ENCODE results near the gene ADISSP.

ADISSP gene

GRCh38 chr20:3767427-3768341 is at the start of gene ADISSP:
ADISSP (minus strand) TSS chr20:3767753; CDS start chr20:3760100, 7,653 bp downstream.
- peak; percentile 88 to 95 for DNase-seq (ENCODE audit: extremely low read depth in 1 of 2, low read depth in 1 of 2)

DNA sequence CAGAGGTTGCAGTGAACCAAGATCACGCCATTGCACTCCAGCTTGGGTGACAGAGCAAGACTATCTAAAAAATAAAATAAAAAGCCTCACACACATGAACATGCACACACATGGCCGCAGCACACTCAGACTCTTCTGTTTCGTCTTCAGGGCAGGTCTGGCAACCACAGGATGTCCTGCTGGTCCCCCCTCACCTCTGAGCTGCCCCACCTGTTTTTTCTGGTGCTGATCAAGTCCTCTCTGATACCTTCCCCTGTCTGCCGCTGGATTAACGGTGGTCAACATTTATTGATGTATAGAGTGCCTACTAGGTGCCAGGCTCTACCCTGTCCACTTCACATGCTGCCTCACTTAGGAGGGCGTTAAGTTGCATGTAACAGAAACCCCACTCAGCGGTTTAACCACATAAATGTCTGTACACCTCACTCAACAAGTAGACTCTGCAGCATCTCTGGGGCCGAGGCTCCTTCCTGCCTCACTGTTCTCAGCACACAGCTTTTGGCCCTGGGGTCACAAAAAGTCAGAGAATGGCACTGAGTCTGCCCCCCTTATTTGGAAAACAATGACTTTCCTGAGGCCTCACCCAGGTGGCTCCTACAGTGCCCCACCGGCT is 48.3 kb upstream of the ADISSP start:
- DNase-seq (ENCODE audit: extremely low read depth in 1 of 2, low read depth in 1 of 2): no peak

- no peak for DNase-seq (ENCODE audit: extremely low read depth in 1 of 2, low read depth in 1 of 2)
Measured at GRCh38 chr20:3814928-3815495, 47.5 kb upstream of the ADISSP start.

GRCh38 chr20:3813848-3814581 is 46.5 kb upstream of the ADISSP start:
- DNase-seq (ENCODE audit: extremely low read depth in 1 of 2, low read depth in 1 of 2): no peak

GRCh38 chr20:3812975-3813847 is 45.7 kb upstream of the ADISSP start:
- no peak for DNase-seq (ENCODE audit: extremely low read depth in 1 of 2, low read depth in 1 of 2)

DNA sequence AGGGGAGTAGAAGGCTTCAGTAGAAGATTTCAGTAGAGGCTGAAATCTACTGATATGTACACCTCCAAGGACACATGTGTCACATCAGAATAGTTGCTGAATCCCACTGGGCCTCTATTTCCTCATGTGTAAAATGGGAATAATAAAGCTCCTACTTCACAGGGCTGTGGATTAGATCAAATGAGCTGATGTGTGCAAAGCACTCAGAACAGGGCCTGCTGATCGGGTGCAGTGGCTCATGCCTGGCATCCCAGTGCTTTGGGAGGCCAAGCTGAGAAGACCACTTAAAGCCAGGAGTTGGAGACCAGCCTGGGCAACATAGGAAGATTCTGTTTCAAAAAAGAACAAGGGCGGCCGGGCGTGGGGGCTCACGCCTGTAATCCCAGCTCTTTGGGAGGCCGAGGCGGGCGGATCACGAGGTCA is 44.7 kb upstream of the ADISSP start:
- no peak for DNase-seq (ENCODE audit: extremely low read depth in 1 of 2, low read depth in 1 of 2)

- DNase-seq (ENCODE audit: extremely low read depth in 1 of 2, low read depth in 1 of 2): peak; percentile 84 to 88
Measured at GRCh38 chr20:3811467-3812258, 44.1 kb upstream of the ADISSP start.

DNA sequence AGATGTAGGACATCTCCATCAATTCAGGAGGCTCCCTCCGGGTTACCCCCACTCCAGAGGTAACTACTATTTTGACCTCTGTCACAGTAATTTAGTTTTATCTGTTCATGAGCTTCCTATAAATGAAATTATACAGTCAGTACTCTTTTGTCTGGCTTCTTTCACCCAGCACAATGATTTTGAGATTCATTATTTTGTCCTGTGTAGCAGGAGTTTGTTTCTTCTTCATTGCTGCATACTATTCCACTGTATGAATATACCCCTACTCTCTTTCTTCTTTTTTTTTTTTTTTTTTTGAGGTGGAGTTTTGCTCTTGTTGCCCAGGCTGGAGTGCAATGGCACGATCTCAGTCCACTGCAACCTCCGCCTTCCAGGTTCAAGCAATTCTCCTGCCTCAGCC is 41.0 kb upstream of the ADISSP start:
- no peak for DNase-seq (ENCODE audit: extremely low read depth in 1 of 2, low read depth in 1 of 2)

DNA sequence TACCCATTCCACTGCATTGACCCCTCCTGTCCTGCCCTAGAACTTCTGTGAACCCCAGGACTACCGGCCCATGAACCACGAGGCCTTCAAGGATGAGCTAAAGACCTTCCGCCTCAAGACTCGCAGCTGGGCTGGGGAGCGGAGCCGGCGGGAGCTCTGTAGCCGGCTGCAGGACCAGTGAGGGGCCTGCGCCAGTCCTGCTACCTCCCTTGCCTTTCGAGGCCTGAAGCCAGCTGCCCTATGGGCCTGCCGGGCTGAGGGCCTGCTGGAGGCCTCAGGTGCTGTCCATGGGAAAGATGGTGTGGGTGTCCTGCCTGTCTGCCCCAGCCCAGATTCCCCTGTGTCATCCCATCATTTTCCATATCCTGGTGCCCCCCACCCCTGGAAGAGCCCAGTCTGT is 37.2 kb upstream of the ADISSP start:
- DNase-seq (ENCODE audit: extremely low read depth in 1 of 2, low read depth in 1 of 2): no peak

- DNase-seq (ENCODE audit: extremely low read depth in 1 of 2, low read depth in 1 of 2): no peak
Measured at GRCh38 chr20:3804254-3804751, 36.8 kb upstream of the ADISSP start.

GRCh38 chr20:3803854-3804253 is 36.3 kb upstream of the ADISSP start:
- no peak for DNase-seq (ENCODE audit: extremely low read depth in 1 of 2, low read depth in 1 of 2)

- DNase-seq (ENCODE audit: extremely low read depth in 1 of 2, low read depth in 1 of 2): no peak
Measured at GRCh38 chr20:3803289-3803688, 35.7 kb upstream of the ADISSP start.

DNA sequence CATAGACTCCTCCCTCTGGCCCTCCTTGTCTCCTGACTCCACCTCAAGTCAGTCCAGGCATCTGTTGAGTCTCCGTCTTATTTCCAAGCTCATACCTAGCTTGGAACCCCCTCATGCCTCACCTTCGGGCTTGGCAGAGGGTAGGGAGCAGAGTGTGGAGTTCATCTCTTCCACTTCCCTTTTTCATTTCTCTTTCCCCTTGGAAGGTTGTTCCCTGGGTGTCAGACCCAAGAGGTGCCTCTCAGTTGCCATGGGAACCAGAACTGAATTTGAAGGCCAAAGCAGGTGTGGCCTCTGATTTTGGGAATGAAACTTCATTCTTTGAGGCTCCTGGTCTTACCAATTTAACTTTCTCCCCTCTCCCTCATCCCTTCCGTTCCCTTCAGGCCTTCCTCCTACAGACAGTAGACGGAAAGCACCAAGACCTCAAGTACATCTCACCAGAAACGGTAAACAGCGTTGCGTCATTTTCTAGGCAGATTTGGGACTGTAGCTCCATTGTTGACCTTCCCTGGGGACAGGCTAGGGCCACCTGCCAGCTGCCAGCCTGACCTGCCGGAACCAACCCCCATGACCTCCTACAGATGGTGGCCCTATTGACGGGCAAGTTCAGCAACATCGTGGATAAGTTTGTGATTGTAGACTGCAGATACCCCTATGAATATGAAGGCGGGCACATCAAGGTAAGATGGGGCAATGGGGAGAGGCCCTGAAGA is 35.1 kb upstream of the ADISSP start:
- DNase-seq (ENCODE audit: extremely low read depth in 1 of 2, low read depth in 1 of 2): no peak

DNA sequence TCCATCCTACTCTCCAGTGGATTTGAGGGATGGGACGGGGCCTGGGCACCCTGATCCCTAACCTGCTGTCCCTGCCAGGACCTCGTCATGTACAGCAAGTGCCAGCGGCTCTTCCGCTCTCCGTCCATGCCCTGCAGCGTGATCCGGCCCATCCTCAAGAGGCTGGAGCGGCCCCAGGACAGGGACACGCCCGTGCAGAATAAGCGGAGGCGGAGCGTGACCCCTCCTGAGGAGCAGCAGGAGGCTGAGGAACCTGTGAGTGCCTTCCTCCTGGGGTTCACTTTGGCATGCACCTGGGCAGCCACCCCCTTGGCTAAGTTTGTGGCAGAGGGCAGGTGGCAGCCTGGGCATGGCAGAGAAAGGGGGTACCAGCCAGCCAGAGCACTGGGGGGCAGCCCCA is 34.3 kb upstream of the ADISSP start:
- DNase-seq (ENCODE audit: extremely low read depth in 1 of 2, low read depth in 1 of 2): no peak

GRCh38 chr20:3801299-3801698 is 33.7 kb upstream of the ADISSP start:
- DNase-seq (ENCODE audit: extremely low read depth in 1 of 2, low read depth in 1 of 2): no peak

- DNase-seq (ENCODE audit: extremely low read depth in 1 of 2, low read depth in 1 of 2): no peak
Measured at GRCh38 chr20:3800878-3801260, 33.3 kb upstream of the ADISSP start.

GRCh38 chr20:3800256-3800877 is 32.8 kb upstream of the ADISSP start:
- no peak for DNase-seq (ENCODE audit: extremely low read depth in 1 of 2, low read depth in 1 of 2)

DNA sequence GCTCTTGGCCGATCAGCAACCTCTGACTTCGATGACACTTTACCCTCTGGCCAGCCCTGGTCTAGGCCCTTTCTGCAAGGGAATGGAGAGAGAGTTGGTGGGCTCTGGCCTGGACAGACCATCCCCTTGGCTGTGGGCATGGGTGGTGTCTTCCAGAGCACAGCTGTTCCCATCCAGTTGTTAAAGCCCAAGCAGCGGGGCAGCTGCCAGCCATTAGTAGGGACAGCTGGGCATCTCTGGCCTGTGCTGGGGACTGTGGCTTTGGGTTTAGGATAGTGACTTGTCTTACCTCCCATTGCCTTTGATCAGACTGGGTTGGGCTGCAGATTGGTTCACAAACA is 31.3 kb upstream of the ADISSP start:
- DNase-seq (ENCODE audit: extremely low read depth in 1 of 2, low read depth in 1 of 2): no peak

Measured in activated CD8-positive, alpha-beta memory T cell treated with anti-CD3 and anti-CD28 coated beads for 1 hour (primary cell).